C4-2B (cell line): Measurements from ENCODE around the gene SPINDOC.

ENCODE experiments used
- ZFX ChIP-seq: fragments of 450-650 bp; IDR thresholded peaks from 2 replicates; pipeline ENCODE4 v1.6.1; 2017
- TF ChIP-seq, protein P1 (sequence below): fragments of 450-650 bp; conservative IDR thresholded peaks from 2 replicates; pipeline ENCODE4 v1.5.1; 2017; ENCODE audit warnings: mild to moderate bottlenecking

DNA sequence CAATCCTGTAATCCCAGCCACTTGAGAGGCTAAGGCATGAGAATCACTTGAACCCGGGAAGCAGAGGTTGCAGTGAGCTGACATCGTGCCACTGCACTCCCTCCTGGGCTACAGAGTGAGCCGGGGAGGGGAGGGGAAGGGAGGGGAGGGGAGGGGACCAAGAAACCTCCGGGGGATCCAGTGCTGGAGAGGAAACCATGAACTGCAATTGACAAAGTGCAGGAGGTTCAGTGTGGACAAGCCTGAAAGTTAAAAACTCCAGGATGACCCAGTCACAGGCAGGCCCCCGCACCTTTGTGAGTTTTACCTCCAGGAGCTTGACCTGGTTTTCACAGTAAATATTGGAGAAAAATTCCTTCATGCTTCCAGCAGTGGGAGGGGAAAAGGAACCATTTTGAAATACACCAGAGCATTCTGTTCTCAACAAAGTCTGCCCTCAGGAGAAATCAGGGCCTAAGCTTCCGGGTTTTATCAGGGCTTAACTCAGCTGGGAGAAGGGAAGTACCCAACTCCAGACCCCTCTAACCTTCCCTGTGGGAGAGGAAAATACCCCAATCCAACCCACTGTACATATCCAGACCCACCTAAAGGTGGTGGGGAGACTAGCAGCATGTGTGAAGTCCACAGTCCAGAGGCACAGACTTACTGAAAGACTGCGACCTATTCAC is 29.2 kb upstream of the SPINDOC start:
- TF ChIP-seq, protein P1, sequence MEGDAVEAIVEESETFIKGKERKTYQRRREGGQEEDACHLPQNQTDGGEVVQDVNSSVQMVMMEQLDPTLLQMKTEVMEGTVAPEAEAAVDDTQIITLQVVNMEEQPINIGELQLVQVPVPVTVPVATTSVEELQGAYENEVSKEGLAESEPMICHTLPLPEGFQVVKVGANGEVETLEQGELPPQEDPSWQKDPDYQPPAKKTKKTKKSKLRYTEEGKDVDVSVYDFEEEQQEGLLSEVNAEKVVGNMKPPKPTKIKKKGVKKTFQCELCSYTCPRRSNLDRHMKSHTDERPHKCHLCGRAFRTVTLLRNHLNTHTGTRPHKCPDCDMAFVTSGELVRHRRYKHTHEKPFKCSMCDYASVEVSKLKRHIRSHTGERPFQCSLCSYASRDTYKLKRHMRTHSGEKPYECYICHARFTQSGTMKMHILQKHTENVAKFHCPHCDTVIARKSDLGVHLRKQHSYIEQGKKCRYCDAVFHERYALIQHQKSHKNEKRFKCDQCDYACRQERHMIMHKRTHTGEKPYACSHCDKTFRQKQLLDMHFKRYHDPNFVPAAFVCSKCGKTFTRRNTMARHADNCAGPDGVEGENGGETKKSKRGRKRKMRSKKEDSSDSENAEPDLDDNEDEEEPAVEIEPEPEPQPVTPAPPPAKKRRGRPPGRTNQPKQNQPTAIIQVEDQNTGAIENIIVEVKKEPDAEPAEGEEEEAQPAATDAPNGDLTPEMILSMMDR: no peak
- TF ChIP-seq ZFX: no peak
